Fibroblast of skin of scalp (primary cell): ENCODE measurements around the gene SLC9A9.
A peak's percentile ranks its signal among the peaks of the same experiment; 100 is the strongest.
"Not testable (repeated sequence)": the region's sequence is repeated elsewhere in the genome, so short reads cannot be mapped to it uniquely, and the experiment has no call there.

ENCODE experiments used
- DNase-seq: peaks from one replicate; pipeline ENCODE4 v3.0.0-alpha.2; 2013

Gene SLC9A9

DNA sequence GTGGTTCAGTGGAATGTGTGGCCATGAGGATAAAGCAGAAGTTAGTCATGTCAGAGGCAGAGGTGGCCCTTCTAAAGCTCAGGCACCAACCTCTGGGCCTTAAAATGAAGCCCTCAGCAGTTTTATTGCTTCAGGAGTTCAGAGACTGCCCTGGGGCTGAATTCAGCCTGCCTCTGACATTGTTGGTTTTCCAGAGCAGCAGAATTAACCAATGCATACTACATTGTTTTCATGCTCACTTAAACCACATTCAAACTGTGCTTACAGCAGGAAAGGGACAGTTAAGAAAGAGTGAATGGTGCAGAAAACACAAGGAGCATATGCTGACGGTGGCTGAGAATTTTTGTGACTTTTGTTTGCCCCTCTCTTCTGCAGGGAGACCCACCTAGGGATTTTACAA, 408.5 kb downstream of the SLC9A9 start:
- no peak for DNase-seq

DNA sequence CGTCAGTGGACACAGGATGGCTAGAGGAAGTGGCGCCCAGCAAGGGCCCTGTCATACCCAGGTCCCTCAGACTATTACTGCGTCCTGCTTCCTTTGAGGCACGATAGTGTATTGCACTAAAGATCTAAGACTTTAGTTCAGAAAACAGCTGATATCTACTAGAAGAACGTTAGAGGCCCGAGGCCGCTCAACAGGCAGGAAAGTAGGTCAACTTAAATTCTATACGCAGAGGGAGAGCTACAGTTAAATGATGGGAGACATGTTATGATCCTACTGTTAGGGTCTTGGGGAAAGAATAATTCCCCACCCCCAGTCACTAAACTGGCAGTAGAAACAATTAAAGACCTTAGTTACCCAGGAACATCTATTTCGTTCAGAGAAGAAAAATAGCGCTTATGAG, 410.9 kb downstream of the SLC9A9 start:
- no peak for DNase-seq

GRCh38 chr3:143436231-143436930, 411.9 kb downstream of the SLC9A9 start:
- no peak for DNase-seq

DNA sequence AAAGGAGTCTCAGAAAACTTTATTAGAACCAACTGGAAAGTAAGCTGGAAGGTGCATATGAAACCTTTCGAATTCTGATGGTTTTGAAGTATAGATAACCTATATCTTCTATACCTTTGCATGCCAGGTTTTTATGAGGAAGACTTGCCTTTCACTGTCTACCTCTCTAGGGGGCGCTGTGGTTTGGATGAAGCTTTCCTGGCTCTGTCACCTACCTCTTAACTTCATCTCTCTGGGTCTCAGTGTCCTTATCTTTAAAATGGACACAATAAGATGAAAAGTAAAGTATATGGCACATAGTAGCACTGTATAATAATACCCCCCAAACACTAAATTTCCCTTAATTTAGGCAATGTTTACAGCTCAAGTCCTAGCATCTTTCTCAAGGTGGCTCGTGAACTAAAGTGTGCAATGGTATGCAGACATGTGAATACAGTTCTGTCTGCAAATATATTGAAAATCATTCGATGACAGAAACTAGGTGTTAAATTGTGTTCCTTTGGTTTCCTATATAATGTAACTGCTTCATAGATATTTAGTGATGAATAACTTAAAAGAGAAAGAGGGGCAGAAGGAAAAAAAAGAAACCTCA, 414.4 kb downstream of the SLC9A9 start:
- no peak for DNase-seq

DNA sequence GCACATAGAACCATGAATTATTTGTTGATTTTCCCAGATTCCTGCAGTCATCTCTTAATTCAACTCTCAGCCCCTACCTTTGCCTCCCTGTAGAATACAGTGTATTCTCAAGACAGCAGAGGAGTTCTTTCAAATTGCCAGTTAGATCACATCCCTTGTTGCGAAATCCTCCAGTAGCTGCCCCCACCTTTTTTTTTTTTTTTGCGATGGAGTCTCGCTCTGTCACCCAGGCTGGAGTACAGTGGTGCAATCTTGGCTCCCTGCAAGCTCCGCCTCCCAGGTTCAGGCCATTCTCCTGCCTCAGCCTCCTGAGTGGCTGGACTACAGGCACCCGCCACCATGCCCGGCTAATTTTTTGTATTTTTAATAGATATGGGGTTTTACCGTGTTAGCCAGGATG, 417.0 kb downstream of the SLC9A9 start:
- not testable (repeated sequence) for DNase-seq

- no peak for DNase-seq
These were observed 417.7 kb downstream of the SLC9A9 start for GRCh38 chr3:143430568-143430967.

DNA sequence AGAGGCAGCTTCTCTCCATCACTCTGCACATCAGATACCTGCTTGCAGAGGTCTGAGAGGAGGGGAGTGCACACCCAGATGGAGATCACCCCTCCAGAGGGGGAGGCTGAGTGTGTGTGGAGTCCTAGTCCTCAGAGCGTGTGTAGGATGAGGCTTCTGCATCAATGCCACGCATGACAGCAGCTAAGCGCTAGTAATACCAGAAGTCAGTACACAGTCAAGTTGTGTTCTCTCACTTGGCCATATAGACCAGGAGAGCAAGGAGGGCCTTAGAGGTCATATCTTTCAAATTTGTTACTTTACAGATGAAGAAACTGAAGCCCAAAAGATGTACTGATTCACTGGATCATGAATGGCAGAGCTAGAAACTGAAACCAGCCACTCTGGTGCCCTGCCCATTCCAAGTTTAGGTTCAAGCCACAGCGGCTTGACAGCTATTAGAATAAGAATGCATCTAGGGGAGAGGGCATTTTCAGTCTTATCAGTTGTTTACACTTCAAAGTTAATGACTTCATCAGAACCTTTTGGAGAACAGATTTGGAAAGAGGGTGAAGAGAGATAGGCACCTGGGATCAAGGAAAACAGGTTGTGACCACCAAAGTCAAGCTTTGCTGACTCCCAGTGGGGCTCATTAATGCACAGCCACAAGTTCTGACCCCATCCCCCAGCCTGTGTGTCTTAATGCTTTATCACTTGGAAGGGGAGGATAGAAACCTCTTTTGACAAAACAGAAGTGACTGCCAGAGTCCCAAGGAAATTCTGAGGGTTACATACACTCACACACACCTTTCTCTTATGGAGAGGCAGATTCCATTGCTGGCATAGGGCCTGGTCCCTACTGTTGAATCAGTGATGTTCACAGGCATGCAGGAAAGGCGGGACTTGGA, 418.4 kb downstream of the SLC9A9 start:
- no peak for DNase-seq

GRCh38 chr3:143428294-143428693, 420.0 kb downstream of the SLC9A9 start:
- DNase-seq, result no peak

- DNase-seq, result peak; percentile 27
These were observed 420.6 kb downstream of the SLC9A9 start for GRCh38 chr3:143427631-143428030.

DNA sequence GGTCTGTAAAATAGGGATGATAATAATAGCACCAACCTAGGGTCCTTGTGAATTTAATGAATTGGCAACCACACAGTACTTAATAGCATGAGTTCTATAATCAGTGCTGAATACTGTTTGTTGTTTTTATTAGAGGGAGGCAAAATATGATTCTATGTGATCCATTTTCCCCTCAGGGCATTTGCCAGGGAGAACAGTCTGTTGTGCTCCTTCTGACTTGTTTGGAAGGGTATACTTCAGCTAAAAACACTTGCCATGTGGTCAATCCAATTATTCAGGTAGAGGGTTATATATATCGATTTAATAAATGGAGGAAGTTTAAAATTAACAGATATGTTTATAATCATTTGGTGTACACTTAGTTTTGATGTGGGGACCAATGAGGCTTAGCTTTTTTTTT, 423.4 kb downstream of the SLC9A9 start:
- no peak for DNase-seq

DNA sequence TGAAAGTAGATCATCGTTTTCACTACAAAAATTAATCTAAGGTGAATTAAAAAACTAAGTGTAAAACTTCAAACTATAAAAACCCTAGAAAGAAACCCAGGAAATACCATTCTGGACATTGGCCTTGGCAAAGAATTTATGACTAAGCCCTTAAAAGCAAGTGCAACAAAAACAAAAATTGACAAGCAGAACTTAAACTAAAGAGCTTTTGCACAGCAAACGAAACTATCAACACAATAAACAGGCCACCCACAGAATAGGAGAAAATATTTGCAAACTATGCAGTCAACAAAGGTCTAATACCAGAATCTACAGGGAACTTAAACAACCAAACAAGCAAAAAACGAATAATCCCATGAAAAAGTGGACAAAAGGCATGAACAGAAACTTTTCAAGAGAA, 426.7 kb downstream of the SLC9A9 start:
- no peak for DNase-seq

- DNase-seq, result no peak
These were observed 428.7 kb downstream of the SLC9A9 start for GRCh38 chr3:143419611-143420010.

GRCh38 chr3:143418391-143418790, 429.9 kb downstream of the SLC9A9 start:
- DNase-seq, result no peak

DNA sequence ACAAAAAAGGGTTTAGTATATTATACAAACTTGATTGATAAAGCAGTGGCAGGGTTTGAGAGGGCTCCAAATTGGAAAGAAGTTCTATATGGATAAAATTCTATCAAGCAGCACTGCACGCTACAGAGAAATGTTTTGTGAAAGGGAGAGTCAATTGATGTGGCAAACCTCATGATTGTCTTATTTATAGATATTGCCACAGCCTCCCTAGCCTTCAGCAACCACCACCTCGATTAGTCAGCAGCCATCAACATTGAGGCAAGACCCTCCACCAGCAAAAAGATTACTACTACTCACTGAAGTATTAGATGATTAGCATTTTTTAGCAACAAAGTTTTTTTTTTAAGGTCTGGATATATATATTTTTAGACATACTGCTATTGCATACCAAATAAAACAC, 432.0 kb downstream of the SLC9A9 start:
- no peak for DNase-seq

DNA sequence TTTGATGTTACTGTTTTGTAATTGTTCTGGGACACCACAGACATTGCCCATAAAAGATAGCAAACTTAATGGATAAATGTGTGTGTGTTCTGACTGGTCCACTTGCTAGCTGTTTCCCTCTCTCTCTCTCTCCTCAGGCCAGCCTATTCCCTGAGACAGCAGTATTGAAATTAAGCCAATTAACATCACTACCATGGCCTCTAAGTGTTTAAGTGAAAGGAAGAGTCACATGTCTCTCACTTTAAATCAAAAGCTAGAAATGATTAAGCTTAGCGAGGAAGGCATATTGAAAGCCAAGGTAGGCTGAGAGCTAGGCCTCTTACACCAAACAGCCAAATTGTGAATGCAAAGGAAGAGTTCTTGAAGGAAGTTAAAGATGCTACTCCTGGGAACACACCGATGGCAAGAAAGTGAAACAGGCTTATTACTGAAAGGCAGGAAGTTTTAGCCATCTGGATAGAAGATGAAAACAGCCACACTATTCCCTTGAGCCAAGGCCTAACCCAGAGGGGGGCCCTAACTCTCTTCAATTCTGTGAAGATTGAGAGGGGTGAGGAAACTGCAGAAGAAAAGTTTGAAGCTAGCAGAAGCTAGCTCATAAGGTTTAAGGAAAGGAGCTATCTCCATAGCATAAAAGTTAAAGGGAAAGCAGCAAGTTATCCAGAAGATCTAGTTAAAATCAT, 433.6 kb downstream of the SLC9A9 start:
- no peak for DNase-seq

DNA sequence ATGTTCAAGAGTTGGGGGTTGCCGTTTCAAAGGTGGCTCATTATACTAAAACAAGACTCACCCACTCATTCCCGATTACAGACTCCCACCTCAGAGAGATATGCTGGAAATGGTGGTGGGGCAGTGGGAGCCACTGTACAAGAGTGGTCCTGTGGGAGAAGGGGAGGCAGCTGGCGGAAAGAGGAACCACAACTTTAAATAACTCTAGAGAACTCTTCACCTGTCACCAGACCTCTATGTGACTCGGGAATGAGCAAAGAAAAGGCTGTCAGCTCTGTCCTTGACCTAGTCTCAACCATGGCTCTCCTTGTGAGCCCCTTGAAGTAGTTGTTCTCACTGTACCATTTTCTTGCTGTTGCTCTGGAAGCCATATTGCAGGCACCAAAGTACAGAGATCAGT, 434.9 kb downstream of the SLC9A9 start:
- no peak for DNase-seq

DNA sequence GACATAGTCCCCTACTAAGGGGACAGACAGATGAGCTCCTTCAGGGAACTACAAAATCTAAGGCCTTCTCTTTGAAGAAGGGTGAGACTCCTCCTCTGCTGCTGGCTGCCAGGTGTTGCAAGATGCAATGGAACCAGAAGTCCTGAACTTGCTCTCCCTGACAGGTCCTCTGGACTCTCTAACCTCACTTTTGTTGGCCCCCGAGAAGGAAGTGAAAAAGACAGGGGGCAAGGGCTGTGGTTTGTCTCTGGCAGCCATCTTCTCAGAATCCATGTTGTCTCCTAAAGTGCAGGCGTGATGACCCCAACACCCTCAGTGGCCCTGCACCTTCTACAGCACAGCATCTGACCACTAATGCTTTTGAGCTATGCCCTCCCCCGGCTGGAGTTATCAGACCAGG, 436.2 kb downstream of the SLC9A9 start:
- DNase-seq, result no peak

DNA sequence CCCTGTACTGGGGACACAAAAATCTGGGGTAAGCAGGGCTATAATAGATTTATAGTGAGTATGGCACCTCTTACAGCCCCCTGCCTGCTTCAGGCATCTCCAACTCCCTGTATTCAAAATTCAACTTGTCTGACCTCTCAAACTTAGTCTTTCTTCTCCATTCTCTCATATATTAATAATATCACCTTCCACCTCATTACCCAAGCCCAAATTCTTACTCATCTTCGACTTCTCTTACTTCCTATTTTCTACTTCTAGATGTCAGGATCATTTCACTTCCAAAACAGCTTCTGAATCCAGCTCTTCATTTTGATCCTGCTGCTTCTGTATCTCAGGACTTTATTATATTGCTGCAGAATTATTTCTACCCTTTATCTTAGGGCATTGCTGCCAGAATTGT, 438.0 kb downstream of the SLC9A9 start:
- no peak for DNase-seq

DNA sequence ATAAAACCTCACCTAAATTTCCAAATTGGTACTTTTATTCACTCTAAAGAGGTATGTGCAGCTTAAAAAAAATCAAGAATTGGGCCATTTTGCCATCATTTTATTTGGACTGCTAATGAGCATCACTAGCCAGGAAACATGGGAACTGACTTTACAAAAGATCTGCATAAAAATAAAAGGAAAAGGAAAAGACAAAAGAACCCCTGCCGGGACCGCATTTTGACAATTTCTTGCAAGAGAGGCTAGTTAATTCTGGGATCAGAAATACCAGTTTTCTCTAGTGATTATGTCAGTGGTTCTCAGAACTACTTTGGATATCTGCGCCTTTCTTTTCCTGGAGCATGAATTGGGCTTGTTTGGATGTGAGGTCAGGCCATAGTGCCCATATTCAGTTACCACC, 439.5 kb downstream of the SLC9A9 start:
- no peak for DNase-seq

DNA sequence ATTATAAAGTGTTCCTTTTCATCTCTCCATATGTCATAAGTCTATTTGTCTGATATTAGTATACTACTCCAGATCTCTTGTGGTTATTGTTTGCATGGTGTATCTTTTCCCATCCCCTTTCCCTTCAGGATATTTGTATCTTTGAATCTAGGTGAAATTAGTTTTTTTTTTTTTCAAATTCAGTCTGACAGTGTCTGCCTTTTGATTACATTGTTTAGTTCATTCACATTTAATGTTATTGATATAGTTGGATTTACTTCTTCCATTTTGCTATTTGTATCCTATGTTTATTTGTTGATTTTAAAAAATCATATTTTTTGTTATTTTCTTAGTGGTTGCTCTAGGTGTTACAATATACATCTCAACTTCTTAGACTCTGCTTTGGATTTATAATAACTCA, 445.7 kb downstream of the SLC9A9 start:
- no peak for DNase-seq

- DNase-seq, result no peak
These were observed 451.5 kb downstream of the SLC9A9 start for GRCh38 chr3:143396790-143397189.

GRCh38 chr3:143389388-143389787, 458.9 kb downstream of the SLC9A9 start:
- no peak for DNase-seq

DNA sequence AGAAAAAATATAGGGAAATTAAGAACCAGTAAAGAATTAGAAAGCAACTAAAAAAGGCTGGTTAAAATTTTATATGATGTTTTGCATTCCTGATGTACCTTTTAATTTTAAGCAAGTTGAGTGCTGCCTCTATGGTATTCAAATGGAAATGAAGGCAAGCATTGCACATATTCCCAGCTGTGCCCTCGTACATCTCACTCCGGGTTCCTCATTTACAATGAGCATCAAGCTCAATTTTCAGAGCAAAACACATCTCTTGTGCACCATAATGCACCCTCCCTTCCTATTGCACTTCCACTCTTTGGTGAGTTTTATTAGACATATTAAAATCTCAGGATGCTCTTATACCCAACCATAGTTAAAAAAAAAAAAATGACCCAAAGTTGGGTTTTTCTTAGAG, 460.8 kb downstream of the SLC9A9 start:
- no peak for DNase-seq
